NCI-H774 (cell line): ENCODE measurements around the gene SELENON.
A peak's percentile ranks its signal among the peaks of the same experiment; 100 is the strongest.
"Not testable (repeated sequence)": the region's sequence is repeated elsewhere in the genome, so short reads cannot be mapped to it uniquely, and the experiment has no call there.

Experiments
- DNase-seq: peaks from one replicate; lab custom pipeline; 2025; lab: John Stamatoyannopoulos, UW

The SELENON gene

DNA sequence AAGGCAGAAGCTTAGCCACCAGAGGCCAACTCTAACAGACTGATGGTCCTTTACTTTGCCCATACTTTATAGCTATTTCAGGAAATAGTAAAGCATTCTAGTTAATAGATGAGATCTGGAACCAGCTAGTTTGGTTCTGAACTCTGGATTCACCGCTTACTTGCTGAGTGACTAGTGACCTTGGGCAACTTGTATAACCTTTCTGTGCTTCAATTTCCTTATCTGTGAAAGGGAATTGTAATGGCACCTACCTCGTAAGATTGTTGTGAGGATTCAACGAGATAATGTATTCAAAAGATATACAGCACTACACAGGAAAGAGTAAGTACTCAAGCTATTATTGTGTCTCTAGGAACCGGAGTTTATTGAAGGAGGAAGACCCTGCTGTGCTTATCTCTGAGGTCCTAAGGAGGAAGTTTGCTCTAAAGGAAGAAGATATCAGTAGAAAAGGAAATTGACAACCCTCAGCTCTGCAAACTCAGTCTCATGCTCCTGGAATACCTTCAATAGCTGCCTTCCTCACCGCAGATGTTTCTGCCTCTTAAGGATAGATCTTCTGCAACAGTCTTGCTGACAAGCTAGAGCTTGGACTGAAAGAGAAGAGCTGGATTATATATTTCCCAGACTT, 31.7 kb downstream of the SELENON start:
- DNase-seq, result no peak

- DNase-seq, result no peak
These were observed 32.5 kb downstream of the SELENON start for GRCh38 chr1:25832336-25833037.

GRCh38 chr1:25833158-25833557, 33.2 kb downstream of the SELENON start:
- no peak for DNase-seq

DNA sequence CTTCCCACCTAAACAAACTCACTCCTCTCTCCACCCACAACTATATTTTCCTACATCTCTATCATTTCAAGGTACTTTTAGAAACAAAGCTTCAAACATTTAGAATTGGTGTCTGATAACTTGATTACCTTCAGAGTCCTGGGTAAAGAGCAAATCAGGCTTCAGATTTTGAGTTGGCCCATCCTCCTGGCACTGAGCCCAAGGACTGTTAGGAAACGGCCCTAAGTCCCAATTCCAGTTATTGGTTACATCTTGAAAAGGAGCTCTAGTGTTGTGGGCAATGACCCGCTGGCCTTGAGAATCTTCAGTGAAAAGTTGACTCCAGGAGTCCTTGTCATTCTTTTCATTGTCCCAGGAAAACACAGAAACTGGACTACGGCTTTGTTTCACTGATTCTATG, 34.9 kb downstream of the SELENON start:
- DNase-seq, result no peak

GRCh38 chr1:25836695-25837094, 36.7 kb downstream of the SELENON start:
- DNase-seq, result no peak

DNA sequence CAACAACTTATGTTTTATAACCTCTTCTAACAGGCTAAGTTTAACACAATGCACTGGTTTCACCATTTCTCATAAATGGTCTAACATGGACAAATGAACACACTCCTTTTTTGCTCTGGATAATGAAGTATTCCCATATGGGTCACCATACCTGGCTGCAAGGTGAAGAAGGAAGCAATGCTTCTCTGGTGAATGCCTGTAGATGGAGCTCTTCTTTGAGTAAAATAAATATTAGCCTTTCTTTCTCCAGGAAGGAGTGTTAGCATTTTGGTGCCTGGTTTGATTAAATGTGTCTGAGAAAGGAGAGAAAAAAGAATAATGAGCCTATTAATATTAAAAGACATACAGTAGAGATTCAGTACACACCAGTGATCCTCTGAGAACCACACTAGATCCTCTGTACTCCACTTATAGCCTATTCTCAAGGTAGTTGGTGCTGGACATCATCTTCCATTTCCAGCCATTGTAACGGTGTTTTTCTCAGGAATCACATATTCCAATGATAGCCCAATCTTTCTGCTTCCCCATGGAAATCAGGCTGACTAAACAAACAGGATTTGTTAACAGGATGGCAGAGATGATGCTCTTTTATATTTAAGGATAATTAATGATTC, 37.4 kb downstream of the SELENON start:
- no peak for DNase-seq

GRCh38 chr1:25839808-25840207, 39.8 kb downstream of the SELENON start:
- not testable (repeated sequence) for DNase-seq

- no peak for DNase-seq
These were observed 43.5 kb downstream of the SELENON start for GRCh38 chr1:25843483-25843882.

GRCh38 chr1:25844536-25845337, 44.7 kb downstream of the SELENON start:
- DNase-seq, result no peak

GRCh38 chr1:25845664-25846063, 45.7 kb downstream of the SELENON start:
- no peak for DNase-seq

DNA sequence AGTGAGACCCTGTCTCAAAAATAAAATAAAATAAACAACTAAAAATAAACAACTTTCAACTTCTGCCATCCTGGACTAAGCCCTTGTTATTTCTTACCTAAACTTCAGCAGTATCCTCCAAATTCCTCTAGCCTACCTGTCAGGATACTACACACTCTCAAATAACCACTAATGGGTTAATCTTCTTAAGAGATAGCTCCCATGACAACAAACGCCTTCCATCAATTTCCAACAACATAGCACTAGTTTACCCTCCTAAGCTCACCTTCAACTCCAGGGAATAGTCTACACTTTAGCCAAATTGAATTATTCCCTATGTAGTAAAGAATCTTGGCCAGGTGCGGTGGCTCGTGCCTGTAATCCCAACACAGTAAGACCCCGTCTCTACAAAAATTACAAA, 47.9 kb downstream of the SELENON start:
- no peak for DNase-seq

DNA sequence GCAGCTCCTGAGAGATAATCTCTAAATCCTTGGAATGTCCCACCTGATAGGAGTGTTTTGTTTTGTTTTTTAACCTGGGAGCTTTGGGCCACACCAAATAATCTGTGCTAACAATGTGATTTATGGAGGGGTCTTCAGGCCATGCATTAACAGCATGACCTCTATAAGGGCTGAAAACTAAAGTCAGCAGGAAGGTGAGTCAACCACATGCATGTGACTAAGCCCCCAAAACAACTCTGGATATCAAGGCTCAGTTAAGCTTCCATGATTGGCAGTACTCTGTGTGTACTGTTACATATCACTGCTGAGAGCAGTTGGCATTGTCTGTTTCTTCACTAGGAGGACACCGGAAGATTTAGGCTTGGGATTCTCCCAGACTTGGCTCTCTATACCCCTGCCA, 48.5 kb downstream of the SELENON start:
- no peak for DNase-seq

GRCh38 chr1:25854554-25854953, 54.6 kb downstream of the SELENON start:
- no peak for DNase-seq

GRCh38 chr1:25856856-25857255, 56.9 kb downstream of the SELENON start:
- DNase-seq, result no peak

DNA sequence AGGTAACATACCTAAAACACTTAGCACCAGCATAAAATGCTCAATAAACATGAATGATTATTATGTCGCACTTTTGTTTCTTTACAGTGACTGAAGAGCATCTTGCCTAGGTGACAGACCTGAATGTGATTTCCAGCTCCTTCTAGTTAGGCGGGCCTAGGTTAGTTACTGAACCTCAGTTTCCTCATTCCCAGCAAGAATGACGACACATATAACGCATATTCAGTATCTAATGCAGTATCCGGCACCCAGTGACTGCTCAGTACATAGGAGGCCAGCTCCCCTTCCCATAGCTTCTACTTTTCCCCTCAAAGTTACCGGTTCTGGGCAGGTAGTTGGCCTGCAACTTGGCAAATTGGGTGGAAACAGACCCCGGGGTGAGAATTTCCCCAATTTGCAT, 58.5 kb downstream of the SELENON start:
- no peak for DNase-seq

- DNase-seq, result peak; percentile 44
These were observed 59.2 kb downstream of the SELENON start, which contains the start of gene AUNIP for GRCh38 chr1:25858906-25859789. AUNIP (minus strand) TSS chr1:25859457; CDS start chr1:25859357, 100 bp downstream.

DNA sequence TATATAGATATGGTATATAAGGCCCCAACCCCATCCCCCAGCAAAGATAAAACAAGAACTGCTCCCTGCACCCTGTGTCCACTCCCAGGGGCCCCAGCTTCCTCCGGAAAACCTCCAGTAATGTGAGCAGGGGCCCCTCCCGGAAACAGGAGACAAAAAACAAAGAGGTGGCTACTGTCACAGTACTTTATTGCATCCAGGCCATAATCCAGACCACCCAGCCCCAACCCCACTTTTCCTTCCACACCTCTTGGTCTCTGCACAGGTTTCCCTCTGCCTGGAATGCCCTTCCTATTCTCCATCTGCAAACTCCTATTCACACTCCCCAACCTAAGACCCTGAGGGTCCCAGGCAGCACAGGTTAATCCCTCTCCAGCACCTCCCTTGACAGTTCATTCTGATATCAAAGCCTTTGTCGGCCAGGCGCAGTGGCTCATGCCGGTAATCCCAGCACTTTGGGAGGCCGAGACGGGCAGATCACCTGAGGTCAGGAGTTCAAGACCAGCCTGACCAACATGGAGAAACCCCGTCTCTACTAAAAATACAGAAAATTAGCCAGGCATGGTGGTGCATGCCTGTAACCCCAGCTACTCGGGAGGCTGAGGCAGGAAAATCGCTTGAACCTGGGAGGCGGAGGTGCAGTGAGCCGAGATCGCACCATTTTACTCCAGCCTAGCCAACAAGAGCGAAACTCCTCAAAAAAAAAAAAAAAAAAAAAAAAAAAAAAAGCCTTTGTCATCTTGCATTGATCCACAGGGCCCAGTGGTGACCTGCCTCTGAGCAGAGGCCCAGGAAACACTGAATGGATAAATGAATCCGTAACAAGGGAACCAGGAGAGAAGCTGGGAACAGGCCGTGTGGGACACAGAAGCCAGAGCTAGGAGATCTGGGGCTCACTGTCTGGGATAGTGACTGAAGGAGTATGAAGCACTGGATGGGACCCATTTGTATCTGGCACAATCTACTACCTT, 61.6 kb downstream of the SELENON start:
- no peak for DNase-seq

DNA sequence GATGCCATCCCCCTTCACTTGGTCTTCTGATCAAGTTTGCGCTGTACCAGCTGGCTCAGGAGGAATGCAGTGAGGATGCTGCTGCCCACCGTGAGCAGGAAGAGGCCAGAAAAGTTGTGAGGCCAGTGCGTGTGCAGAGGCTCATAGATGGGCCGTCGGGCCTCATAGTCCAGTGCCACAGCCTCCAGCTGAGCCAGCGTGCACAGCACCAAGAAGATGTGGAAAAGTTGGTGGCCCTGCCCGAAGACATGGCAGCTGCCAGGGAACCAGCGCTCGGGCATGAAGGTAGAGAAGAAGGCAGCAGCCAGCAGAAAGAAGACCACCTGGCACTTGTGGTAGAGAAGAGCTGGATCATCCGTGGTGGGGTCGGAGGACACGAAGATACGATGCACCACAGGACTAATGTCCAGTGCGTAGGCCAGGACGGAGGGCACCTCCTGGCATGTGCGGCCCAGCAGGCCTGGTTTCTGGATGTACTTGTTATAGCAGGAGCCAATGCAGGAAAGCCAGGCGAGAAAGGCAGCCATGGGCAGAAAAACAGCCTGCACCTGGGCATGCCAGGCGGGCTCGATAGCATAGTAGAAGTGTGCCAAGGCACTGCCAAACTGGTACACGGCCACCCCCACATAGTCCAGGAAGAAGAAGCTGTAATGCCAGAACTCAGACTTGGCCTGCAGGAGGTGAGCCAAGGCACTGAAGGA, 62.9 kb downstream of the SELENON start:
- DNase-seq, result no peak

- DNase-seq, result no peak
These were observed 63.7 kb downstream of the SELENON start for GRCh38 chr1:25863486-25864262.
